Hepatocyte (in vitro differentiated cells): ENCODE results near the gene DAND5.

Experiments
- CTCF ChIP-seq: fragments of 200-600 bp; sonication (generic); IDR thresholded peaks from 2 replicates; pipeline ENCODE4 v1.5.1; 2016; ENCODE audit warnings: antibody characterized with exemption, mild to moderate bottlenecking; ENCODE audit not compliant: poor library complexity
- EZH2phosphoT487 ChIP-seq: fragments of 200-600 bp; sonication (generic); IDR thresholded peaks from one replicate; pipeline ENCODE4 v1.6.1; 2018; ENCODE audit warnings: antibody characterized with exemption, mild to moderate bottlenecking, low read depth, moderate library complexity; ENCODE audit not compliant: unreplicated experiment, severe bottlenecking

GRCh38 chr19:13017306-13018034, 48.1 kb downstream of the DAND5 start:
- TF ChIP-seq EZH2phosphoT487: no peak
- TF ChIP-seq CTCF: no peak
